ENCODE results near the gene GFOD1.
A peak's percentile ranks its signal among the peaks of the same experiment; 100 is the strongest.

The GFOD1 gene

DNA sequence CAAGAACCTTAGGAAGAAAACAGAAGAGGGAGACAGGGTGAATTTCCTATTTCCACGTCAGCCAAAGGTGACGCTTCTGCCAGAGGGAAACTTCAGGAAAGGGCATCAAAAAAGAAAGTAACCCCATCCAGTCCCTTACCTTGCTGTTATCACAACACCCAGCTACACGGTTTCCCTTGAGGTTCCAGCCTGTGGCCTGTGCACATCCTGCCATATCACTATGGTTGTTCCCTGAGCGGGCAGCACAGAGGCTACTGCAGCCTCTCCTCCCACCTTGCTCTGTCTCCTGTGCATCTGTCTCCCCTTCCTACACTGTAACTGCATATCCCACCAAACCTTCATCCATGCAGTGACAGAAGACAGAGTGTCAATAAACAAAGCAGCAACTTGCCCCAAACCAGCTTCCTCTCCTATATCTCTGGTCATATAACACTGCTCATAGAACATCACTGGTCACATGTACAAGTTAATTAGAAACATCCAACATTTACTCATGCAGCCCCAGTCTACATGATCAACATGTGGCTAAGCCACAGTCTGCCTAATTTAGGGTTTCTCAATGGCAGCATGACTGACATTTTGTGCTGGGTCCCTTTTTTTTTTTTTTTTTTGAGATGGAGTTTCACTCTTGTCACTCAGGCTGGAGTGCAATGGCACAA is 54.7 kb downstream of the GFOD1 start:
- peak overlapping the region; percentile 14 for H3K9ac ChIP-seq (ENCODE audit: low read depth, low read length, poor library complexity, severe bottlenecking)
- TF ChIP-seq EZH2phosphoT487 (IDR thresholded peaks at IDR 0.05; ENCODE audit: borderline replicate concordance) (no peak), CTCF (conservative IDR thresholded peaks at IDR 0.05; ENCODE audit: low read length) (no peak)
- H3K36me3 ChIP-seq (ENCODE audit: insufficient read depth, low read length), result 0 out of 2 replicates have a peak, but pooled peaks cover 3% of the 10 kb centered on the region
- H3F3A ChIP-seq (ENCODE audit: low read depth), result no peaks in the 10 kb centered on the region; the same call in 1 of the 2 replicates
- peaks cover 9% of the 10 kb centered on the region; the same call in 1 of the 2 replicates for H3K9me3 ChIP-seq (ENCODE audit: insufficient read depth, low read depth, low read length)
- H3K4me1 ChIP-seq (ENCODE audit: insufficient read depth, low read length, poor library complexity, severe bottlenecking), result peaks cover 71% of the 10 kb centered on the region
- H3K79me2 ChIP-seq (ENCODE audit: insufficient read depth, low read length), result peaks cover 46% of the 10 kb centered on the region; the same call in 1 of the 2 replicates
- H3K4me3 ChIP-seq (ENCODE audit: low read length, poor library complexity, severe bottlenecking), result peak overlapping the region; percentile 22
- H2AFZ ChIP-seq (ENCODE audit: low read length), result no peak overlapping the region
- no peaks in the 10 kb centered on the region for H3K27me3 ChIP-seq (ENCODE audit: insufficient read depth, low read length, poor library complexity, severe bottlenecking)
- peak overlapping the region; percentile 62 for H3K4me2 ChIP-seq (ENCODE audit: low read depth, low read length, poor library complexity, severe bottlenecking)
- H4K20me1 ChIP-seq (ENCODE audit: insufficient read depth, low read length, poor library complexity, severe bottlenecking), result no peaks in the 10 kb centered on the region
- no peaks in the 10 kb centered on the region for H3K9me2 ChIP-seq (replicated peaks; ENCODE audit: low read depth, low read length)

DNA sequence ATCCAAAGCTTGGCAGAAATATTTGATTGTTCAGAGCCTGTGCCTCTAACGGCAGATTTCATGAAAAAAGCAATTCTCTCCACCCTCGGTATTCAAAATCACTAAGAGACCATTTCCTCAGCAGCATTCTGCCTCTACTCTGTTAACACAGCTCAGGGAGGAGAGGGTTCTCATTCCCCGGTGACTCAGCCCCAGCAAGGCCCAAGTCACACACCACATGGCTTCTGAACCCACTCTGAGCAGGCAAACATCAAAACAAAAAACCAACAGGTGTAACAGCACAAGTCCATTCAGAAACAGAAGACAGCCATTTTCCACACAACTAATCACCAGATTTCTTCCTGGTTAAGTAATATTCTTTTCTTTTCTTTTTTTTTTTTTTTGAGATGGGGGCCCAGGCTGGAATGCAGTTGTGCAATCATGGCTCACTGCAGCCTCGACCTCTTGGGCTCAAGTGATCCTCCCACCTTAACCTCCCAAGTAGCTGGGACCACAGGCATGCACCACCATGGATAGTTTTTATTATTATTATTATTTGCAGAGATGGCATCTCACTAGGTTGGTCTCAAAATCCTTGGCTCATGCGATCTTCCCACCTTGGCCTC is 55.4 kb downstream of the GFOD1 start:
- H3K4me1 ChIP-seq (ENCODE audit: insufficient read depth, low read length, poor library complexity, severe bottlenecking), result peaks cover 65% of the 10 kb centered on the region

DNA sequence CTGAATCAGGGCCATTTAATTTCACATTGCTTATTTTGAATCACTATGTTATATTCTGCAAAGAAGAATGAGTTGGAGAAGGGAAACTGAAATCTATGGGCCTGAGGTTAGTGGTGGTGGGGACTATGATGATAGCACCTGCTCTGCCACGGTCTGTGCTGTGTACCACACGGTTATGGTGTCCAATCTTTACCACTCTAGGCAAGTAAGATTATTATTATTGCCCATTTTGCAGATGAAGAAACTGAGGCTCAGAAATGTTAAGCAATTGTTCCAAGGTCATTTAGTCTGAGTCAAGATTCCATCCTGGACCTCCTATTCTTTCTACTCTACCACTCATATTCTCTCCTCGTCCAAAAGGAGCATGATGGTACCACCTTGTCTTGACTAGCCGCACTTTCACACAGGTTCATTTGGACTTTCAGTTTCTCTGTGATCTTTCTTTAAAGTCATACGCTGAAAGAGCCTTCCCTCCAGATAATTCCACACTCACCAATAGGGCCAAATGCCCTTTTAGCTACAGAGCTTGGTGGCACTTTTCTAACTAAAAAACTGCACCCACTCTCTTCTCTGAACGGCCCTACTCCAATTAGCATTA is 56.2 kb downstream of the GFOD1 start:
- H3F3A ChIP-seq (ENCODE audit: low read depth), result no peaks in the 10 kb centered on the region; the same call in 1 of the 2 replicates
- H3K9ac ChIP-seq (ENCODE audit: low read depth, low read length, poor library complexity, severe bottlenecking), result no peak overlapping the region
- peak overlapping the region; percentile 62 for H3K4me2 ChIP-seq (ENCODE audit: low read depth, low read length, poor library complexity, severe bottlenecking)
- H3K36me3 ChIP-seq (ENCODE audit: insufficient read depth, low read length), result 0 out of 2 replicates have a peak, but pooled peaks cover 3% of the 10 kb centered on the region
- H3K9me2 ChIP-seq (replicated peaks; ENCODE audit: low read depth, low read length), result no peaks in the 10 kb centered on the region
- no peak overlapping the region for H3K4me3 ChIP-seq (ENCODE audit: low read length, poor library complexity, severe bottlenecking)
- H3K27me3 ChIP-seq (ENCODE audit: insufficient read depth, low read length, poor library complexity, severe bottlenecking), result no peaks in the 10 kb centered on the region
- H4K20me1 ChIP-seq (ENCODE audit: insufficient read depth, low read length, poor library complexity, severe bottlenecking), result no peaks in the 10 kb centered on the region
- peaks cover 46% of the 10 kb centered on the region; the same call in 1 of the 2 replicates for H3K79me2 ChIP-seq (ENCODE audit: insufficient read depth, low read length)
- H3K4me1 ChIP-seq (ENCODE audit: insufficient read depth, low read length, poor library complexity, severe bottlenecking), result peaks cover 57% of the 10 kb centered on the region
- no peak overlapping the region for H2AFZ ChIP-seq (ENCODE audit: low read length)
- peaks cover 9% of the 10 kb centered on the region; the same call in 1 of the 2 replicates for H3K9me3 ChIP-seq (ENCODE audit: insufficient read depth, low read depth, low read length)
- TF ChIP-seq CTCF (conservative IDR thresholded peaks at IDR 0.05; ENCODE audit: low read length) (no peak), EZH2phosphoT487 (IDR thresholded peaks at IDR 0.05; ENCODE audit: borderline replicate concordance) (no peak)

More for the DNA sequence above, 55.4 kb downstream of the GFOD1 start:
- Histone ChIP-seq H3K4me3 (ENCODE audit: low read length, poor library complexity, severe bottlenecking) (peak overlapping the region; percentile 22), H3K4me2 (ENCODE audit: low read depth, low read length, poor library complexity, severe bottlenecking) (peak overlapping the region; percentile 62), H3K36me3 (ENCODE audit: insufficient read depth, low read length) (0 out of 2 replicates have a peak, but pooled peaks cover 3% of the 10 kb centered on the region), H3K9me2 (replicated peaks; ENCODE audit: low read depth, low read length) (no peaks in the 10 kb centered on the region), H3K9me3 (ENCODE audit: insufficient read depth, low read depth, low read length) (peaks cover 9% of the 10 kb centered on the region; the same call in 1 of the 2 replicates), H4K20me1 (ENCODE audit: insufficient read depth, low read length, poor library complexity, severe bottlenecking) (no peaks in the 10 kb centered on the region), H2AFZ (ENCODE audit: low read length) (no peak overlapping the region), H3F3A (ENCODE audit: low read depth) (no peaks in the 10 kb centered on the region; the same call in 1 of the 2 replicates), H3K27me3 (ENCODE audit: insufficient read depth, low read length, poor library complexity, severe bottlenecking) (no peaks in the 10 kb centered on the region), H3K9ac (ENCODE audit: low read depth, low read length, poor library complexity, severe bottlenecking) (peak overlapping the region; percentile 14), H3K79me2 (ENCODE audit: insufficient read depth, low read length) (peaks cover 46% of the 10 kb centered on the region; the same call in 1 of the 2 replicates)
- TF ChIP-seq EZH2phosphoT487 (IDR thresholded peaks at IDR 0.05; ENCODE audit: borderline replicate concordance), result no peak
- TF ChIP-seq CTCF (conservative IDR thresholded peaks at IDR 0.05; ENCODE audit: low read length), result no peak
